22Rv1 (cell line): ENCODE measurements around the gene ARL13A.

ENCODE experiments used
- ZFX ChIP-seq: fragments of 450-650 bp; IDR thresholded peaks from 2 replicates; pipeline ENCODE4 v1.6.1; 2017; ENCODE audit warnings: antibody characterized with exemption, borderline replicate concordance
- TF ChIP-seq, protein P1 (sequence below): fragments of 450-650 bp; IDR thresholded peaks from 2 replicates; pipeline ENCODE4 v1.5.1; 2017; ENCODE audit warnings: mild to moderate bottlenecking

- TF ChIP-seq, protein P1, sequence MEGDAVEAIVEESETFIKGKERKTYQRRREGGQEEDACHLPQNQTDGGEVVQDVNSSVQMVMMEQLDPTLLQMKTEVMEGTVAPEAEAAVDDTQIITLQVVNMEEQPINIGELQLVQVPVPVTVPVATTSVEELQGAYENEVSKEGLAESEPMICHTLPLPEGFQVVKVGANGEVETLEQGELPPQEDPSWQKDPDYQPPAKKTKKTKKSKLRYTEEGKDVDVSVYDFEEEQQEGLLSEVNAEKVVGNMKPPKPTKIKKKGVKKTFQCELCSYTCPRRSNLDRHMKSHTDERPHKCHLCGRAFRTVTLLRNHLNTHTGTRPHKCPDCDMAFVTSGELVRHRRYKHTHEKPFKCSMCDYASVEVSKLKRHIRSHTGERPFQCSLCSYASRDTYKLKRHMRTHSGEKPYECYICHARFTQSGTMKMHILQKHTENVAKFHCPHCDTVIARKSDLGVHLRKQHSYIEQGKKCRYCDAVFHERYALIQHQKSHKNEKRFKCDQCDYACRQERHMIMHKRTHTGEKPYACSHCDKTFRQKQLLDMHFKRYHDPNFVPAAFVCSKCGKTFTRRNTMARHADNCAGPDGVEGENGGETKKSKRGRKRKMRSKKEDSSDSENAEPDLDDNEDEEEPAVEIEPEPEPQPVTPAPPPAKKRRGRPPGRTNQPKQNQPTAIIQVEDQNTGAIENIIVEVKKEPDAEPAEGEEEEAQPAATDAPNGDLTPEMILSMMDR = no peak
- TF ChIP-seq ZFX = no peak
These were observed 11.3 kb downstream of the ARL13A start for GRCh38 chrX:100980608-100981497.
